HL-60 (cell line): ENCODE data around the gene KBTBD3.

Source experiments
- DNase-seq, 2 experiments: peaks; one replicate each; pipeline ENCODE4 v3.0.0-alpha.2; 2010 to 2020; ENCODE audit warnings: low read depth in 1 of 2, low spot score in 1 of 2
- H3K27ac ChIP-seq: fragments of 250-450 bp; sonication (Bioruptor Pico); replicated peaks from 2 replicates; pipeline ENCODE4 v1.5.1; 2020; ENCODE audit warnings: mild to moderate bottlenecking, moderate library complexity
- H3K27me3 ChIP-seq: fragments of 250-450 bp; sonication (Bioruptor Pico); 2 replicates; pipeline ENCODE4 v1.5.1; 2021; ENCODE audit warnings: mild to moderate bottlenecking, moderate library complexity; ENCODE audit not compliant: insufficient read depth, poor library complexity, severe bottlenecking
- H3K4me3 ChIP-seq: replicated peaks from 2 replicates; pipeline ENCODE4 v1.5.1; 2011; ENCODE audit warnings: mild to moderate bottlenecking, control low read depth, low read length; ENCODE audit not compliant: insufficient read depth
- CTCF ChIP-seq: IDR thresholded peaks from one replicate; pipeline ENCODE4 v1.5.1; 2011; ENCODE audit warnings: low read length, control low read depth, inconsistent platforms; ENCODE audit not compliant: insufficient read depth
- GABPA ChIP-seq: IDR thresholded peaks from 2 replicates; pipeline ENCODE4 v1.6.1; 2012; ENCODE audit warnings: low read depth
- POLR2AphosphoS5 ChIP-seq: IDR thresholded peaks from 2 replicates; pipeline ENCODE4 v1.6.1; 2012; ENCODE audit warnings: low read depth
- REST ChIP-seq: IDR thresholded peaks from 2 replicates; pipeline ENCODE4 v1.6.1; 2012; ENCODE audit warnings: low read depth; ENCODE audit not compliant: insufficient replicate concordance
- SPI1 ChIP-seq: IDR thresholded peaks from 2 replicates; pipeline ENCODE4 v1.6.1; 2012; ENCODE audit warnings: low read depth, mild to moderate bottlenecking, borderline replicate concordance

The KBTBD3 gene

GRCh38 chr11:106070606-106071005 is 6.5 kb downstream of the KBTBD3 start:
- no peak overlapping the region for H3K27ac ChIP-seq

GRCh38 chr11:106063009-106063408 is 14.1 kb downstream of the KBTBD3 start:
- Histone ChIP-seq H3K27ac (no peak overlapping the region), H3K4me3 (no peak overlapping the region), H3K27me3 (no peaks in the 10 kb centered on the region)
- TF ChIP-seq REST, result no peak
- no peak for DNase-seq

More at GRCh38 chr11:106070606-106071005, 6.5 kb downstream of the KBTBD3 start:
- no peak for DNase-seq
- TF ChIP-seq SPI1 (no peak), POLR2AphosphoS5 (no peak), CTCF (no peak), GABPA (no peak), REST (no peak)
- Histone ChIP-seq H3K27me3 (no peaks in the 10 kb centered on the region), H3K4me3 (no peak overlapping the region)

GRCh38 chr11:106061954-106062949 is 14.9 kb downstream of the KBTBD3 start:
- H3K27ac ChIP-seq, result no peak overlapping the region
- no peak for DNase-seq
- H3K4me3 ChIP-seq, result no peak overlapping the region
- no peak for TF ChIP-seq POLR2AphosphoS5
- no peak for TF ChIP-seq SPI1
- TF ChIP-seq REST, result no peak
- TF ChIP-seq GABPA, result no peak
- no peak for TF ChIP-seq CTCF
- no peaks in the 10 kb centered on the region for H3K27me3 ChIP-seq
